MM.1S (cell line): ENCODE data around the gene RPF1.

Source experiments
- DNase-seq: peaks from one replicate; pipeline ENCODE4 v3.0.0-alpha.2; 2015
- H2AFZ ChIP-seq: fragments of 300-600 bp; sonication (generic); 2 replicates; pipeline ENCODE4 v1.6.0; 2016; ENCODE audit warnings: antibody characterized with exemption, low read length
- H3F3A ChIP-seq: fragments of 300-600 bp; sonication (generic); 2 replicates; pipeline ENCODE4 v1.6.1; 2016; ENCODE audit warnings: mild to moderate bottlenecking, antibody characterized with exemption, low read length, moderate library complexity, mixed read lengths; ENCODE audit not compliant: insufficient read depth
- H3K27ac ChIP-seq: fragments of 300-600 bp; sonication (generic); 2 replicates; pipeline ENCODE4 v1.5.1; 2016; ENCODE audit warnings: mild to moderate bottlenecking, low read length
- H3K27me3 ChIP-seq: fragments of 300-600 bp; sonication (generic); replicated peaks from 2 replicates; pipeline ENCODE4 v1.6.0; 2016; ENCODE audit warnings: low read length; ENCODE audit not compliant: insufficient read depth
- H3K36me3 ChIP-seq: fragments of 300-600 bp; sonication (generic); replicated peaks from 2 replicates; pipeline ENCODE4 v1.6.1; 2016; ENCODE audit warnings: mild to moderate bottlenecking, low read length, mixed read lengths; ENCODE audit not compliant: insufficient read depth
- H3K4me1 ChIP-seq: fragments of 300-600 bp; sonication (generic); 2 replicates; pipeline ENCODE4 v1.6.1; 2016; ENCODE audit warnings: low read length, mixed read lengths
- H3K4me2 ChIP-seq: fragments of 300-600 bp; sonication (generic); 2 replicates; pipeline ENCODE4 v1.6.0; 2016; ENCODE audit warnings: low read depth, low read length
- H3K4me3 ChIP-seq: fragments of 300-600 bp; sonication (generic); 2 replicates; pipeline ENCODE4 v1.5.1; 2016; ENCODE audit warnings: low read length, mixed read lengths
- H3K79me2 ChIP-seq: fragments of 300-600 bp; sonication (generic); 2 replicates; pipeline ENCODE4 v1.6.1; 2016; ENCODE audit warnings: mixed run types, low read length, mixed read lengths
- H3K9ac ChIP-seq: fragments of 300-600 bp; sonication (generic); 2 replicates; pipeline ENCODE4 v1.6.1; 2016; ENCODE audit warnings: low read length, mixed read lengths
- H3K9me2 ChIP-seq: fragments of 300-600 bp; sonication (generic); replicated peaks from 2 replicates; pipeline ENCODE4 v1.6.1; 2016; ENCODE audit warnings: mild to moderate bottlenecking, low read length, mixed read lengths; ENCODE audit not compliant: insufficient read depth
- H3K9me3 ChIP-seq: fragments of 300-600 bp; sonication (generic); replicated peaks from 2 replicates; pipeline ENCODE4 v1.6.1; 2016; ENCODE audit warnings: mild to moderate bottlenecking, low read length, mixed read lengths; ENCODE audit not compliant: insufficient read depth
- H4K20me1 ChIP-seq: fragments of 300-600 bp; sonication (generic); 2 replicates; pipeline ENCODE4 v1.6.1; 2016; ENCODE audit warnings: mild to moderate bottlenecking, low read length, moderate library complexity, mixed read lengths; ENCODE audit not compliant: insufficient read depth
- CTCF ChIP-seq: fragments of 300-600 bp; sonication (generic); IDR thresholded peaks from 2 replicates; pipeline ENCODE4 v1.5.1; 2016; ENCODE audit warnings: antibody characterized with exemption, low read length, mixed read lengths
- EZH2 ChIP-seq: fragments of 300-600 bp; sonication (generic); optimal IDR thresholded peaks from 2 replicates; pipeline ENCODE3; 2017; ENCODE audit warnings: low read depth, mild to moderate bottlenecking, antibody characterized with exemption, low read length, mixed read lengths
- EZH2phosphoT487 ChIP-seq: fragments of 300-600 bp; sonication (generic); IDR thresholded peaks from 2 replicates; pipeline ENCODE4 v1.6.1; 2018; ENCODE audit warnings: antibody characterized with exemption, low read length

The RPF1 gene

GRCh38 chr1:84524590-84524989 lies 45.5 kb downstream of the RPF1 start:
- H3K4me1 ChIP-seq: no peaks in the 10 kb centered on the region
- H3F3A ChIP-seq: no peaks in the 10 kb centered on the region
- no peak overlapping the region for H3K4me2 ChIP-seq
- H3K9ac ChIP-seq: no peak overlapping the region
- no peaks in the 10 kb centered on the region for H3K79me2 ChIP-seq
- no peak overlapping the region for H3K4me3 ChIP-seq
- TF ChIP-seq CTCF (no peak), EZH2phosphoT487 (no peak), EZH2 (no peak)
- no peaks in the 10 kb centered on the region for H3K27me3 ChIP-seq
- no peaks in the 10 kb centered on the region for H3K9me2 ChIP-seq
- H4K20me1 ChIP-seq: no peaks in the 10 kb centered on the region
- H2AFZ ChIP-seq: no peak overlapping the region
- H3K36me3 ChIP-seq: no peaks in the 10 kb centered on the region
- no peaks in the 10 kb centered on the region for H3K9me3 ChIP-seq
- no peak overlapping the region for H3K27ac ChIP-seq
- DNase-seq: no peak

- TF ChIP-seq EZH2phosphoT487 (no peak), CTCF (no peak), EZH2 (no peak)
- Histone ChIP-seq H2AFZ (no peak overlapping the region), H3K27ac (no peak overlapping the region), H3K4me3 (no peak overlapping the region), H3K79me2 (no peaks in the 10 kb centered on the region), H4K20me1 (no peaks in the 10 kb centered on the region), H3K9me3 (no peaks in the 10 kb centered on the region), H3K9me2 (no peaks in the 10 kb centered on the region), H3K4me1 (no peaks in the 10 kb centered on the region), H3K4me2 (no peak overlapping the region), H3F3A (no peaks in the 10 kb centered on the region), H3K36me3 (no peaks in the 10 kb centered on the region), H3K9ac (no peak overlapping the region), H3K27me3 (no peaks in the 10 kb centered on the region)
- no peak for DNase-seq
Measured at GRCh38 chr1:84525779-84526178, 46.7 kb downstream of the RPF1 start.

DNA sequence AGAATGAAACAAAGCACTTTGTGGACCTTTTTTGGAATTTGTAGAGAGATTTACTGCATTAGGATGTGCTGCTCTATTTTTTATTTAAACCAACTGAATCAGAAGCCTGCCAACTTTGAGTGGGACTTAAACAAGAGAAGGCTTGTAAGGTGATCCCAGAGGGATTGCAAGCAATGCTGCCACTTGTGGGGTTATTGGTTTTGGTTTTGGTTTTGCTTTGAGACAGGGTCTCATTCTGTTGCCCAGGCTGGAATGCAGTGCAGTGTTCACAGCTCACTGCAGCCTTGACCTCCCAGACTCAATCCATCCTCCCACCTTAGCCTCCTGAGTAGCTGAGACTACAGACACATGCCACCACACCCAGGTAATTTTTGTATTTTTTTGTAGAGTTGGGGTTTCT lies 59.5 kb downstream of the RPF1 start:
- Histone ChIP-seq H3K27ac (no peak overlapping the region), H3K79me2 (no peaks in the 10 kb centered on the region), H3K4me3 (no peak overlapping the region), H3K27me3 (no peaks in the 10 kb centered on the region), H3K9me3 (no peaks in the 10 kb centered on the region), H3K9me2 (no peaks in the 10 kb centered on the region), H3F3A (no peaks in the 10 kb centered on the region), H3K9ac (no peak overlapping the region), H3K4me2 (peak overlapping the region; percentile 29; the same call in 1 of the 2 replicates), H2AFZ (no peak overlapping the region), H3K36me3 (no peaks in the 10 kb centered on the region), H3K4me1 (no peaks in the 10 kb centered on the region), H4K20me1 (no peaks in the 10 kb centered on the region)
- peak; percentile 6 for DNase-seq
- TF ChIP-seq EZH2 (no peak), CTCF (no peak), EZH2phosphoT487 (no peak)
